Measurements from ENCODE around the gene KIF24.
"Not testable (repeated sequence)": the region's sequence is repeated elsewhere in the genome, so short reads cannot be mapped to it uniquely, and the experiment has no call there.

The KIF24 gene

GRCh38 chr9:34365282-34365681 is 36.2 kb upstream of the KIF24 start:
- DNase-seq, result no peak

- DNase-seq, result peak; percentile 77
These were observed 34.7 kb upstream of the KIF24 start for GRCh38 chr9:34363619-34364351.

GRCh38 chr9:34362614-34363214 is 33.6 kb upstream of the KIF24 start:
- DNase-seq, result no peak

GRCh38 chr9:34352957-34353356 is 23.9 kb upstream of the KIF24 start:
- DNase-seq, result not testable (repeated sequence)

DNA sequence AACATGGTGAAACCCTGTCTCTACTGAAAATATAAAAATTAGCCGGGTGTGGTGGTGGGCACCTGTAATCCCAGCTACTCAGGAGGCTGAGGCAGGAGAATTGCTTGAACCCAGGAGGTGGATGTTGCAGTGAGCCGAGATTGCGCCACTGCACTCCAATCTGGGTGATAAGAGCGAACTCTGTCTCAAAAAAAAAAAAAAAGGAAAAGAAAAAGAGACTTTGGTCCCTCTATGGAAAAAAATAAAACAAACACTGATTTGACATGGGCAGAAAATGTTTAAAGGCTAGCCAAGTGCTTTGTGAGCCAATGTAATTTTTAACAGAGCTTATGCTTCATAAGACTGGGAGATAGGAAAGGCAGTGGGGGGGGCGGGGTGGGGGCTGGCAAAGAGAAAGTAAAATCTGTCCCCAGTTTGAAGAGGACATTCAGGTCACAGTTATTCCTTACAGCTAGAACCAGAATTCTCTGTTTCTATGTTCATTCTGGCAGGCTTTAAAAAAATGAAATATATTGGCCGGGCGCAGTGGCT is 23.1 kb upstream of the KIF24 start:
- not testable (repeated sequence) for DNase-seq

DNA sequence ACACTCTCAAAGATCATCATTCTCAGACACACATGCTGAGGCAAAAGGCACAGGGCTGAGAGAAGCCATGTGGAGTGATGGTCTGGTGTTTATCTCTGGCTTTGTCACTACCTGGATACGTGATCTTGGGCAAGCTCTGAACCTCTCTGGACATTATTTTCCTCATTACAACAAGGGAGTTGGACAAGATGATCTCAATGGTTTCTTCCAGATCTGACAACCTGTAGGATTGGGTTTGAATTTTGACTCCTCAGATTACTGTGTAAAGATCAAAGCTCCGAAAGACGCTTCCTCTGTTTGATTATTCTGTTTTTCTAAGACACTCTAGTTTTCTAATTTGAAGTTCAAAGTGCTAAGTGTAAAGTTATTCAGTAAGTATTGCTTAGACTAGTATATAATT is 20.3 kb upstream of the KIF24 start:
- DNase-seq, result no peak

GRCh38 chr9:34347800-34348158 is 18.7 kb upstream of the KIF24 start:
- no peak for DNase-seq

- no peak for DNase-seq
These were observed 18.1 kb upstream of the KIF24 start for GRCh38 chr9:34346873-34347799.

DNA sequence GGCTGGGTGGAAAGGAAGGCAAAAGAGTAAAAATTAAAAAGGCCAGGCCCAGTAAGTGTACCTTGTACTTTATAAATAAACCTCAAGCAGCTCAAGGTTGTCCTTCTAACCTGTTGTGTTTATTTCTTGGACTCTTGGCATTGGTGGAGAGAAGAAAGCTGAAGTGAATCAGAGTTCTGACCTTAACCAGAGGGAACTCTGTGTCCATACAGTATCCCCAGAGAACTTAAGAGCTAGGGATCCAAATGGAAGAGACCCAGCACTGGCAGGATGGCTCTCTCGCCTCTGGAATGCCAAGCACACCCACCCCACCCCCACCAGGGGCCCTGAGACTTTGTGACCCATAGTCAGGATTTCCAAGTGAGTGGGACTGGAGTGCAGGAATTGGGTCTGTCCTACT is 14.5 kb upstream of the KIF24 start:
- DNase-seq, result no peak

DNA sequence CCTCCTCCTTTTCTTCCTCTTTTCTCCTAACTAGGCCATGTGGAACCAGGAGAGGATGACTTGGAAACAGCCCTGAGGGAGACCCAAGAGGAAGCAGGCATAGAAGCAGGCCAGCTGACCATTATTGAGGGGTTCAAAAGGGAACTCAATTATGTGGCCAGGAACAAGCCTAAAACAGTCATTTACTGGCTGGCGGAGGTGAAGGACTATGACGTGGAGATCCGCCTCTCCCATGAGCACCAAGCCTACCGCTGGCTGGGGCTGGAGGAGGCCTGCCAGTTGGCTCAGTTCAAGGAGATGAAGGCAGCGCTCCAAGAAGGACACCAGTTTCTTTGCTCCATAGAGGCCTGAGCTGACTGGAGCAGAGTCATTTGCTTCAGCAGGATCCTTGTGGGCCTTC is 14.0 kb upstream of the KIF24 start:
- no peak for DNase-seq

GRCh38 chr9:34341659-34342295 is 12.7 kb upstream of the KIF24 start:
- DNase-seq, result no peak

DNA sequence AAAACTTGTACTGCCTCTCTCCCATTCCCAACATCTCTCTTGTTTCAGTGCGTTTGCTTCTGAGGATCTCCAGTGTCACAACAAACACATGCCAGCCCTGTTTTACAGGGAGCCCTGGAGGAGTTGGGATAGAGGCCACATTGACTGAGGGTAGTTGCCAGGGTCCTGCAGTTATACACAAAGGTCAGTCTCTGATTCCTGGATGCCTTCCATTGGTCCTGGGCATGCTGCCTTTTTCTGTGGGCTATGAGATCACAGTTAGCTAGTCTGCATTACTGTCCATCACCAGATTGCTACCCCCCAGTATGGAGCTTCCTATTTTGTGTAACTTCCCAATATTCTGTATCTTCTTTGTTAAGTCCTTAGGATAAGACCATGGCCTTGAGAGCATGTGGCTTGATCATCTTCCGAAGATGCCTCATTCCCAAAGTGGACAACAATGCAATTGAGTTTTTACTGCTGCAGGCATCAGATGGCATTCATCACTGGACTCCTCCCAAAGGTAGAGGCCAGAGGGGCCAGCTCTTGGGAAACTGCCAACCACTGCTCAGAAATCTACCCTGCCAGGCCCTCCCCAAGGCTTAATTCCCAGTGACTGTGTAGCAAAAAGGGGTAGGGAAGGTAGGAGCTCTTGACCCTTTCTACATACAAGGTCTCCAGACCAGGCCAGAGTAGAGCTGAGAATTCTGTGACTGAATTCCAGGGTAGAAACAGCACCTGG is 9.8 kb upstream of the KIF24 start:
- no peak for DNase-seq

GRCh38 chr9:34338079-34338478 is 9.0 kb upstream of the KIF24 start:
- not testable (repeated sequence) for DNase-seq

GRCh38 chr9:34337403-34337802 is 8.3 kb upstream of the KIF24 start:
- DNase-seq, result no peak

DNA sequence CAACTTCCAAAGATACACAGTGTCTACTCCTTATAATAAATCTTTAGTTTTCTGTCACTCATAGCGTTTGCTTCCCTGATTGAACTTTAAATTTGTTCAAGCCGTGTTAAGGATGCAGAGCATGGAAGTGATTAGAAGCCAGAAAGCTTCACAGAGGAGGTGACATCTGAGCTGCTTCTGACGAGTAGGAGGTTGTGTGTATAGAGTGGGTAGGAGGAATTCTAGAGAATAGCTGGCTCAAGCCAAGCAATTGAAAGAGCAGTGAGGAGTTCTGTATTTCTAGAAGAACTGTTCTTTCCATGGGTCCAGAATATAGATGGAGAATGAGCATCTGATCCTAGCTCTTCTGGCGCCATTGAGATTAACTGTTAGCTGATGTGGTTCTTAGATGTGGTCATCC is 6.3 kb upstream of the KIF24 start:
- DNase-seq, result no peak

DNA sequence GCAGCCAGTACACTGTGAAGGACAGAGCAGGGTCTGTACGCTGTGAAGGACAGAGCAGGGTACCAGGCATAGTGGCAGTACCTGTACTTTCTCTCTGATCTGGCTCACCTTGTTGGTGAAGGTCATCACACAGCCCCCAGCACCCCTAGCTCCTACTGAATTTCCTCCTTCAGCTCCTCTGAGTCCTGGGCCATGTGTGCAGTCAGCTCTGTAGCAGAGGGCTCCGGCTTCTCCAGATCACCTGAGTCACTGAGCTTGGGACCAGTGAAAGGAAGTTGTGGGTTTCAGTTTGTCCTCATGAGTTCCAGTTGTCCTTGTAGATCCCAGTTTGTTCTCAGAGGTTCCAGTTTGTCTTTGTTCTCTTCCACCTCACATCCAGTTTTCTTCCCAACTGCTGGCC is 5.8 kb upstream of the KIF24 start:
- no peak for DNase-seq

GRCh38 chr9:34334337-34334824 is 5.3 kb upstream of the KIF24 start:
- no peak for DNase-seq

DNA sequence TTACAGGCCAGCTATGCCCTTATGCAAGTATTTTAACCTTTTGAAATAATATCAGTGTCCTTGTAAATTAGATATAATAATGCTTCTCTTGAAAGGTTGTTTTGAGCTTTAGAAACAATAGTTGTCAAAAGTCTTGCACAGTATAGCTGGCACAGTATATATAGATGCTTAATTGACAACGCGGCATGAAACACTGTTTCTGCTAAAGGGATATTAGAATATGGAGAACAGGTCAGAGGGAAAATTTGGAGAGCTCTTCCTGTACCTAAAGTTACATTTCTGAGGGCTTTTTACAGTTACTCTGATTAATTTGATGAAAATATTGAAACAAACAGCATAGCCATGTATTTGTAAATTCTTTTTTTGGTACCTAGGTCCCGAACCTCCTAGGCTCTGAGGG is 4.8 kb upstream of the KIF24 start:
- DNase-seq, result no peak

DNA sequence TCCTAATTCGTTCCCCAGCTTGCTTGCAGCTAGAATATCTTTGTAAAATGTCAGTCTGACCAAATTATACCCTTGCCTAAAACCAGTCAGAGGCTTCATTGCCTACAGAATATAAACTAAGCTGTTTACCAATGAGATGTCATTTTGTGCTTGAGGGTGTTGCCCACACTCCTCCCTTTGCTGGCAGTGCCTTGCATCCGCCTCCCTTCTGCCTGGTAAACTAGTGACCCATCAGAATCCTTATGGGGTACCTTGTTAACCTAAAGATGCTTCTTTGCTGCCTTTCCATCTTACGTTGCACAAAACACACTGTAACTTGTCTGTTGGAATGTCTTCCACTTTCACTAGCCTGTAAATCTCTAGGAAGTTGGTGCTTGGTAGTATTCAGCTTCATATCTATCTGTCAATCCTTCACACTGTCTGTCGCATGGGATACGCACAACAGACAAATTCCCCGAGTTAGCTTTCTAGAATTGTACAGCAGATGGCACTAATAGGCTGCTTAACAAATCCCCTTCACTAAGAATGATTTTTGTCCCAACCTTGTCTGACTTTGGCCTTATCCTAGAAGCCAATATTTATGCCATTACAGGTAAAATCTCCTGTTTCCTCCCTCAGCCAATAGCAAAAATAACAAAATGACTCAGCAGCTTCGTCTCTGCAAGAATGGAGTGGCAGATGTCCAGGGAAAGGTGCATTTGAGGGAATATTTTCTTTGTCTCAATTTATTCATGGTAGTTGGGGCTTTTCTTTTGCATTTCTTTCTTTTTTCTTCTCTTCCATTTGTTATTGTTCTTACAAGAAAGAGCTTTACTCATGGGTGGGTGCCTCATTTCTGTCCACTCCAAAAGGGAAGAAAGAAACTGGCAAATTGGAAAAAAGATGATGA is 3.3 kb upstream of the KIF24 start:
- DNase-seq, result peak; percentile 70

GRCh38 chr9:34331196-34331595 is 2.1 kb upstream of the KIF24 start:
- no peak for DNase-seq

DNA sequence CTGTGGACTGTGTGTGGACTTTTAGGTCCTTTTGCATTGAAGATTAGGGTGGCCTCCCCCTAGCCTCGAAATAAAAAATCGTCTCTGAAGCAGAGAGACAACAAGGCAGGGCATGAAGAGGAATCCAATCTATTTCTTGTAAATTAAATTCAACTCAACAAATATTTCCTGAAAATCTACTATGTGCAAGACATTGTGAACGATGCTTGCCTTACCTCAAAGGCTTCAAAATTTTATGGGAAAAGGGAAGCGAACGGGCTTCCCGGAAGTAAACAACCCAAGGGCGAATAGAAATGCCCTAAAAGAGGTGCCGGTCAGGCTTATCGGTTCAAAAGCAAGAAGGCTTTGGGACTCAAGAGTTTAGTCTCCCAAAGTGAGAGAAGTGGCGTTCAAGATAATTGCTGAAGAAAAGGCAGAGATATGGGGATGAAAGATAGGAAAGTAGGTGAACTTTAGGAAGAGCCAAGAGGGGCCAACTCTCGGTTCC is 525 bp downstream of the KIF24 start:
- no peak for DNase-seq
